ENCODE data around the gene DYNLT2B.

Gene DYNLT2B

DNA sequence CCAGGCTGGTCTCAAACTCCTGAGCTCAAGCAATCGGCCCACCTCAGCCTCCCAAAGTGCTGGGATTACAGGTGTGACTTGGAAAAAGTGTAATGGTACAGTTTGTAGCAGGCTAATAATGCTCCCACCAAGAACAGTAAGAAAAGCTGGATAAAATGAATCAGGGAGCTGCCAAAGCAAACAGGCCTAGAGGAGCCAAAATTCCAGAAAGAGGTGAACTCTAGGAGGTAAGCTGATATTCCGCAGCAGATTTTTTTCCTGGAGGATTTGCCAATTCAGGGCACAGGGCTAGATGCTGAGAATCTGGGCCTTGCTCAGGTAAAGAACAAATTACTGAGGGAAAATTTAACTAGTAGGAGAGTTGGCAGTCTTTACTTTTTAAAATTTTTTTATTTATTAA, 19.5 kb downstream of the DYNLT2B start:
- TF ChIP-seq CTCF (IDR thresholded peaks at IDR 0.05; ENCODE audit: low read depth, low read length), result no peak
- no peak overlapping the region for H3K4me3 ChIP-seq (ENCODE audit: low read depth, low read length)

DNA sequence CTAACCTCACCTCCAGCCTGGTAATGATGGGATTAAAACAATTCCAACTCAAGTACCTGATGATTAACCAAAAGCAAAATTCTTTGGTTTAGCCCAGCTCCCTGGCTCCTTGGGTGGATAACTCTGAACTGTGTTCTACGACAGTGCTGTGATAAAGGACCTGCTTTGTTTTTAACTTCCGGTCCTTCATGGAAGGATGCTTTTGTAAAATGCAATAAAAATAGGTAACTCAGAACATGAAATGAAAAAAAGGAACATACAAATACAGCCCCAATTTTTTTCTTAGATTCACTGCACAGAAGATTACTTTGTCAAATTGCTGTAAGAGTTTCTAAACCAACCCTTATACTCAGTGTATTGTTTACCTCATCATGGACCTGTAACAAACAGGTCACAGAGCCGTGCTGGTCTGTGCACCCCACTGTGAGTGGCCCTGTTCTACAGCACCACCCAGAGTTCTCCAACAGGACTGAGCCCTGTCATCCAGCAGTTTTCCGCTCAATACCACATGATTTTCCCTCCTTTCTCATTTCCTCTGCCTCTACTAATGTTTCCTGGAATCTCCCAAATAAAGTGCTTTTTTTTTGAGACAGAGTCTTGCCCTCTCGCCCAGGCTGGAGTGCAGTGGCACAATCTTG, 25.6 kb downstream of the DYNLT2B start:
- H3K4me3 ChIP-seq (ENCODE audit: low read depth, low read length), result no peak overlapping the region
- TF ChIP-seq CTCF (IDR thresholded peaks at IDR 0.05; ENCODE audit: low read depth, low read length), result no peak

DNA sequence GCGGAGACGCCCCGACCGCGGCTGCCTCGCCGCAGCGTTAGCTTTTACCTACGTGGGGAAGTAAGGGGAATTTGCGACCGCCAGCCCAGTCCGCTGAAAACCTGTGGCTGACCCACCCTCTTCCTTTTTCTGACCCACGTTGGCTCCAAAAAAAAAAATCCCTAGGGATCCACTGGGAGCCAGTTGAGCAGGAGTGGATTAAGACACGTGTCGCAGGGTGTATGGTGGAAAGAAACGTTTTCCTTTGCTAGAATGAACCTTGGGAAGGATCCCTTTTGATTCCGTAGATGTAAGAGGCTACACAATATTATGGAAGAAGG, 29.9 kb downstream of the DYNLT2B start:
- TF ChIP-seq CTCF (IDR thresholded peaks at IDR 0.05; ENCODE audit: low read depth, low read length), result no peak
- H3K4me3 ChIP-seq (ENCODE audit: low read depth, low read length), result peak overlapping the region; percentile 98

DNA sequence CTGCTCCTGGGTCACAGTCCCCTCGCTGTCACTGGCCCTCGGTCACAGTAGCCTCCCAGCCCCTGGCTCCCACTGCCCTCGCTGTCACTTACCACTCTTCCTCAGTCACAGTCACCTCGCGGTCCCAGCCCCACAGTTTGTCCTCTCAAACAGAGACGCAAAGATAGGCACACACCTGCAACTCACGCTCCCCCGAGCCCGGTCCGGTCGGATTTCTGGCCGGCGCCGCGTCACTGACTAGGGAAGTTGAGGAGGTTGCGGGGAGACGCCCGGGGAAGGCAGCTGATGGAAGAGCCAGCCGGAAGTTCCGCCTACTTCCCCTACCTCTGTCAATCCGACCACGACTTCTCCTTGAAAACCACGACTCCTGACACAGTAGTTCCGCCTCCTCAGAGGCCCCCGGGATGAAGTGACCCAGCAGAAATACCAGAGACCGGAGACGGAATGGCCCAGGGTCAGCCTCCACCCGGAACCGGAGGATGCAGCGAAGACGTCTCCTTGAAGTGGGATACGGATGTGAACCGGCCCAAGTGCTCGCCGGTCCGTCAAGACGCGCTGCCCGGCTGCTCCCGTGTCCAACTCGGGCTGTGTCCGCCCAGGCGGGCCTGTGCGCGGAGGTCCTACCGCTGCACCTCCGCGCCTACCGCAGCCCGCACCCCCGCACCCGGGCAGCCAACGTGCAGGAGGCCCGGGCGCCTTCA, 30.4 kb downstream of the DYNLT2B start, which contains the start of gene PCYT1A:
PCYT1A (minus strand) TSS at position 287 of the 701 bp plus-strand sequence. CDS start 17,195 bp downstream, outside the sequence.
- TF ChIP-seq CTCF (IDR thresholded peaks at IDR 0.05; ENCODE audit: low read depth, low read length), result no peak
- peak within 1 kb of the TSS; percentile 98 for H3K4me3 ChIP-seq (ENCODE audit: low read depth, low read length)

- TF ChIP-seq CTCF (IDR thresholded peaks at IDR 0.05; ENCODE audit: low read depth, low read length), result no peak
- H3K4me3 ChIP-seq (ENCODE audit: low read depth, low read length), result peak overlapping the region; percentile 98
Measured at GRCh38 chr3:196287090-196287439, 31.0 kb downstream of the DYNLT2B start.

GRCh38 chr3:196284396-196284795, 33.6 kb downstream of the DYNLT2B start:
- no peak overlapping the region for H3K4me3 ChIP-seq (ENCODE audit: low read depth, low read length)
- TF ChIP-seq CTCF (IDR thresholded peaks at IDR 0.05; ENCODE audit: low read depth, low read length), result no peak

DNA sequence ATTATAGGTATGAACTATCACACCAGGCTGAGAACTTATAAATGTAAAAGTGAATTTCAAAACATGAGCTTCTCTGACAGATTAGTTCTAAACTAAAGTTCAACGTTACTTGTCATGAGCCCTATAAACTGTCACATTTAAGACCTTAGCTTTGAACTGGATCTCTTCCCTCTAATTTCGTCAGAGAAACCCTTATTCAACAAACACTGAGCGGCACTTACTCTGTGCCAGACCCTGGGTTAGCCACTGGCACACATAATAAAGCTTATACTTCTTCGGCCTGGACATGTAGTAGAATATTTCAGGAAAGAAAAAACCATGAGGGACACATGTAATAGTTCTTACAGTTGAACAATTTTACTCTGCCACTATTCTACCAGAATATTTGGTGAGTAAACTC, 36.1 kb downstream of the DYNLT2B start:
- TF ChIP-seq CTCF (IDR thresholded peaks at IDR 0.05; ENCODE audit: low read depth, low read length), result no peak

More for the DNA sequence above, 36.1 kb downstream of the DYNLT2B start:
- H3K4me3 ChIP-seq (ENCODE audit: low read depth, low read length), result no peak overlapping the region
